Right cardiac atrium (tissue), 5 donors: ENCODE data around the gene STK25. TPM values are rescaled to one million over a fixed set of nuclear protein-coding genes. Genes with fewer than 3 reads are reported as not detected.

ENCODE experiments used
- ATAC-seq, 2 donors: fragments of 200-7000 bp; cut with Tn5 transposase; one replicate each; pipeline versions ENCODE4 v1.8.0 to v1.9.1; 2020; ENCODE audit warnings: moderate library complexity in 2 of 2, mild to moderate bottlenecking in 1 of 2
- DNase-seq, 3 donors: peaks; one replicate each; pipeline ENCODE4 v3.0.0-alpha.2; 2020
- H3K27ac ChIP-seq: one replicate; pipeline ENCODE4 v1.5.1; 2013; ENCODE audit warnings: mild to moderate bottlenecking, low read length, control low read depth, moderate library complexity
- H3K27me3 ChIP-seq: one replicate; pipeline ENCODE4 v1.6.1; 2013; ENCODE audit not compliant: control insufficient read depth, insufficient read depth
- H3K4me1 ChIP-seq: one replicate; pipeline ENCODE4 v1.6.1; 2013; ENCODE audit warnings: low read length; ENCODE audit not compliant: control insufficient read depth, insufficient read depth
- H3K4me3 ChIP-seq: one replicate; pipeline ENCODE4 v1.5.1; 2013; ENCODE audit warnings: low read length, control low read depth
- H3K9me3 ChIP-seq: one replicate; pipeline ENCODE4 v1.6.1; 2013; ENCODE audit warnings: low read length; ENCODE audit not compliant: control insufficient read depth
- WGBS: extraction: QIAGEN DNeasy Blood & Tissue Kit; methylation state at CpG from one replicate; pipeline ENCODE4 v1.1.7; 2013; 5-methylcytosine and 5-hydroxymethylcytosine counted together
- intact Hi-C, 4 donors: fragments of 100-400 bp; cut with DNase I; formaldehyde crosslinking; loops; one replicate each; pipeline versions ENCODE4 v1.11.0 to v1.14.0; 2022 to 2023
- polyA plus RNA-seq: library from polyadenylated mRNA; stranded (reverse); fragments of 200-250 nt; gene quantifications from one replicate; pipeline ENCODE4 v1.2.3, GENCODE V29; 2013
- total RNA-seq, 4 donors: library from RNA; stranded (reverse); fragmentation: NEBNext Ultra II Directional; extraction: Animal tissue kit (Norgen Biotek cat#: 25700); gene quantifications; one replicate each; pipeline ENCODE4 v1.2.1, GENCODE V29; 2021
- donor health status: healthy with polysubstance abuse.
- donor health status: DM: no; HTN: yes; CAD: no.
- donor health status: DM: no; HTN: no; CAD: no.
- donor health status: DM: no; HTN: yes; CAD: no; lungs with severe emphysema.
- donor health status: DM: yes; HTN: yes; CAD: no.

STK25 gene
- total and polyA plus RNA-seq, 5 donors: 84.7 to 116 (median 96.8) TPM

GRCh38 chr2:241490825-241491506 lies 17.4 kb downstream of the STK25 start:
- Histone ChIP-seq H3K9me3 (no peaks in the 10 kb centered on the region), H3K27ac (no peak overlapping the region), H3K4me1 (no peaks in the 10 kb centered on the region), H3K27me3 (no peaks in the 10 kb centered on the region), H3K4me3 (no peak overlapping the region)
- intact Hi-C loops: no loop called here
- peak; percentile 4 to 11 for ATAC-seq
- WGBS: 75% methylated on average over 16 of the region's 16 CpGs
- no peak for DNase-seq

GRCh38 chr2:241489733-241490680 lies 18.4 kb downstream of the STK25 start:
- 83% methylated on average over 15 of the region's 15 CpGs for WGBS
- intact Hi-C loops: no loop called here
- ATAC-seq: peak; percentile 14 to 15

GRCh38 chr2:241489088-241489487 lies 19.3 kb downstream of the STK25 start:
- no peaks in the 10 kb centered on the region for H3K27me3 ChIP-seq
- no peak overlapping the region for H3K27ac ChIP-seq
- WGBS: 65% methylated on average over 3 of the region's 3 CpGs
- intact Hi-C loops: no loop called here
- H3K9me3 ChIP-seq: no peaks in the 10 kb centered on the region
- ATAC-seq: no peak
- DNase-seq: no peak
- no peaks in the 10 kb centered on the region for H3K4me1 ChIP-seq
- no peak overlapping the region for H3K4me3 ChIP-seq

More at GRCh38 chr2:241489733-241490680, 18.4 kb downstream of the STK25 start:
- no peak overlapping the region for H3K4me3 ChIP-seq
- no peaks in the 10 kb centered on the region for H3K4me1 ChIP-seq
- no peak overlapping the region for H3K27ac ChIP-seq
- H3K27me3 ChIP-seq: no peaks in the 10 kb centered on the region
- peak in 1 of 3 donors; percentile 36 for DNase-seq
- H3K9me3 ChIP-seq: no peaks in the 10 kb centered on the region

DNA sequence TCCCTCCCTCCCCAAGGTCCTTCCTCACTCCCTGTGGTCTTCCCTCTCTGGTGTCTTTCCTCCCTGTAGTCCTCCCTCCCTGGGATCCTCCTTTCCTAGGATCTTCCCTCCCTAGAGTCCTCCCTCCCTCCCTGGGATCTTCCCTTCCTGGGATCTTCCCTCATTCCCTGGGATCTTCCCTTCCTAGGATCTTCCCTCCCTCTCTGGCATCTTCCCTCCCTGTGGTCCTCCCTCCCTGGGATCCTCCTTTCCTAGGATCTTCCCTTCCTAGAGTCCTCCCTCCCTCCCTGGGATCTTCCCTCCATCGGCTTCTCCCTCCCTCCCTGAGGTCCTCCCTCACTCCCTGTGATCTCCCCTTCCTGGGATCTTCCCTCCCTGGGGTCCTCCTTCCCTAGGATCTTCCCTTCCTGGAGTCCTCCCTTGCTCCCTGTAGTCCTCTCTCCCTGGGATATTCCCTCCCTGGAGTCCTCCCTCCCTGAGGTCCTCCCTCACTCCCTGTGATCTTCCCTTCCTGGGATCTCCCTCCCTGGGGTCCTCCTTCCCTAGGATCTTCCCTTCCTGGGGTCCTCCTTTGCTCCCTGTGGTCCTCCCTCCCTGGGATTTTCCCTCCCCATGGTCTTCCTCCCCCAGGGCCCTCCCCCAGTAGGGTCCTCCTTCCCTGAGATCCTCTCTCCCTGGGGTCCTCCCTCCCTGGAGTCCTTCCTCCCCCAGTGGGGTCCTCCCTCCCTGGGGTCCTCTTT lies 23.0 kb downstream of the STK25 start:
- Histone ChIP-seq H3K4me3 (no peak overlapping the region), H3K4me1 (no peaks in the 10 kb centered on the region), H3K27ac (no peak overlapping the region), H3K9me3 (no peaks in the 10 kb centered on the region), H3K27me3 (no peaks in the 10 kb centered on the region)
- WGBS: 82% methylated on average over 1 of the region's 1 CpG
- DNase-seq (no peak), ATAC-seq (peak in 1 of 2 donors; percentile 20)
- intact Hi-C loops: no loop called here

DNA sequence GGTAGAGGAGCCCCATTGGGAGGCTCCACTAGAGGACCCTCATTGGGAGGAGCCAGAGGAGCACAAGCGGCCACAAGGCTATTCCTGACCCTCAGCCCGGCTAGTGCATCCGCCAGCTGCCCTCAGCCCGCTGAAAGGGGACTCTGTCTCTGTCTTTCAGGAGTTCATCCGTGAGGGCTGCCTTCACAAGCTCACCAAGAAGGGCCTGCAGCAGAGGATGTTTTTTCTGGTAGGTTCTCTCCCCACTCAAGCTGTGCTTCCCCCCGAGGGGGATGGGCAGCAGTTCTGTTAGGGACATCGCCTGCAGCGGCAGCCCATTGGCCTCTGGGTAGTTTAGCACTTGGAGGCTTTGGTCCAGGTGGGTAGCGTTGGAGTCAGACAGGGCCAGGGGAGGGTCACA lies 25.1 kb downstream of the STK25 start:
- Histone ChIP-seq H3K27me3 (no peaks in the 10 kb centered on the region), H3K9me3 (no peaks in the 10 kb centered on the region), H3K4me3 (no peak overlapping the region), H3K4me1 (no peaks in the 10 kb centered on the region), H3K27ac (no peak overlapping the region)
- ATAC-seq: no peak
- no peak for DNase-seq
- intact Hi-C loops: no loop called here
- WGBS: 92% methylated on average over 9 of the region's 9 CpGs

GRCh38 chr2:241482126-241482955 lies 26.0 kb downstream of the STK25 start:
- DNase-seq (no peak), ATAC-seq (no peak)
- Histone ChIP-seq H3K4me3 (no peak overlapping the region), H3K27me3 (no peaks in the 10 kb centered on the region), H3K9me3 (no peaks in the 10 kb centered on the region), H3K27ac (no peak overlapping the region), H3K4me1 (no peaks in the 10 kb centered on the region)
- intact Hi-C loops: no loop called here
- WGBS: 86% methylated on average over 20 of the region's 20 CpGs

DNA sequence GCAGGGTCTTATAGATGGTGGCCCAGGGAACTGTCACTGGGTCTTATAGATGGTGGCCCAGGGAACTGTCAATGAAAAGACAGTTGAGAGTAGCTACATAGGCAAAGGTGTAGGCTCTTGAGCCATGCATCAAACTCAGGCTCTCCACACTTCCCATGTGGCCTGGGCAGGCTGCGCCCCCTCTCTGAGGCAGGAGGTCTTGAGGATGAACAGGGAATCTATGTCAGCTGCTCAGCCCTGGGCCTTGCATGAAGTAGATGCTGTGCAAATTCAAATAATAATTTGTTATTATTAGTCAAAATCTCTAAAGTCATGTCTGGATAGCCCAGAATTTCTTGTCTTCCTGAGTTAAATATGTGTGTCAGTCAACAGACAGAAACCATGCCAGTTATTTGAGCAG lies 26.7 kb downstream of the STK25 start:
- ATAC-seq: no peak
- intact Hi-C loops: no loop called here
- no peak for DNase-seq
- 100% methylated on average over 1 of the region's 1 CpG for WGBS
- no peak overlapping the region for H3K4me3 ChIP-seq
- no peaks in the 10 kb centered on the region for H3K4me1 ChIP-seq
- no peaks in the 10 kb centered on the region for H3K27me3 ChIP-seq
- no peak overlapping the region for H3K27ac ChIP-seq
- H3K9me3 ChIP-seq: no peaks in the 10 kb centered on the region

DNA sequence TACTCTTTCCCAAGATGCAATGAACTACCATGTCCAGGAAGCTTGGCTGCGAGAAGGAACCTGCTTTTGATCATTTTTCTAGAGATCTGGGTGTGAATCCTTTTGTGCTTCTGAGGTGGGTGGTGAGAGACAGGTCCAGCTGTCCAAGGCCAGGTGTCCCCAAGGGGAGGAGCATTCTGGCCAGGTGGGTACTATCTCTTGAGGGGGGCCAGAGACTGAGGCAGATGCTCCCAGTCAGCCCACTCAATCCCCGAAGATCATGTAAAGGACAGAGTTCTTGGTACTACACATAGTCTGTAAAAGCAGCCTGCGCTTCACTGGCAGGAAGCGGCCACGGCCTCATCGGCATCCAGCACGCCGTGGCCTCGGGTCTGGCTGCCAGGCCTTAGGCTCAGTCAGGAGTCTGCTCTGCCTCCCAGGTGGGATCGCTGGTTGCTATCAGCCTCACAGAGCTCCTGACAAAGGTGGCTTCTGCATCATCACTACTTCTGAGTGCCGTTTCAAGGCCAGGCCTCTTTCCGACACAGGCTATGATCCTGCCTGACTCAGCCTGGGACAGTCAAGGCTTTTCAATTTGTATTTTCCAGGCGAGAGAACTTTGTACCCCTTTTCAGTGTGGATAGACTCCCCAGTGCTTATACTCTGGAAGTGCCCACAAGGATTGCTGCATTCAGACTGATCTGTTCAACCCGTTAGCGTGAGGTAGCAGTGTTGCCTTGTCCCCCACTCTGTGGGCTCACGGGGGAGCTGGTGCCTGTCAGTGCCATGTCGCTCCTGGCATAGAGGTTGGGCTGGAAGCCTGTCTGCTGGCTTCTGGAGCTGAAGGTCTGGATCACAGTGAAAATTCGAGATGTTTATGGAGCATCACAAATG lies 29.1 kb downstream of the STK25 start:
- Histone ChIP-seq H3K27me3 (no peaks in the 10 kb centered on the region), H3K27ac (no peak overlapping the region), H3K9me3 (no peaks in the 10 kb centered on the region), H3K4me3 (no peak overlapping the region), H3K4me1 (no peaks in the 10 kb centered on the region)
- ATAC-seq (no peak), DNase-seq (no peak)
- intact Hi-C loops: no loop called here
- WGBS: 92% methylated on average over 18 of the region's 18 CpGs

DNA sequence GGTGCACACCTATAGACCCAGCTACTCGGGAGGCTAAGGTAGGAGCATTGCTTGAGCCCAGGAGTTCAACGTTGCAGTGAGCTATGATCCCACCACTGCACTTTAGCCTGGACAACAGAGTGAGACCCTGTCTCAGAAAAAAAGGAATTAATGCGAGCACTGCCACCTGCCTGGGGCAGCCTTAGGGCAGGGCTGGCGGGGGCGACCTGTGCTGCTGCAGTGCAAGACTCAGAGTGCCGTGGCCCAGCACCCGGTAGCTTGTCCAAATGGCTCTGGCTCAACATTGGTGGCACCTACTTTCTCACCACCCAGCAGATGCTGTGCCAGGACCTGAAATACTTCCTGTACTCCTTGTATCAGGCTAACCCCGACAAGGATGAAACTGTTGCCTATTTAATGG lies 30.2 kb downstream of the STK25 start:
- DNase-seq (no peak), ATAC-seq (no peak)
- WGBS: 88% methylated on average over 8 of the region's 8 CpGs
- Histone ChIP-seq H3K27me3 (no peaks in the 10 kb centered on the region), H3K4me1 (no peaks in the 10 kb centered on the region), H3K9me3 (no peaks in the 10 kb centered on the region), H3K4me3 (no peak overlapping the region), H3K27ac (no peak overlapping the region)
- intact Hi-C loops: no loop called here

DNA sequence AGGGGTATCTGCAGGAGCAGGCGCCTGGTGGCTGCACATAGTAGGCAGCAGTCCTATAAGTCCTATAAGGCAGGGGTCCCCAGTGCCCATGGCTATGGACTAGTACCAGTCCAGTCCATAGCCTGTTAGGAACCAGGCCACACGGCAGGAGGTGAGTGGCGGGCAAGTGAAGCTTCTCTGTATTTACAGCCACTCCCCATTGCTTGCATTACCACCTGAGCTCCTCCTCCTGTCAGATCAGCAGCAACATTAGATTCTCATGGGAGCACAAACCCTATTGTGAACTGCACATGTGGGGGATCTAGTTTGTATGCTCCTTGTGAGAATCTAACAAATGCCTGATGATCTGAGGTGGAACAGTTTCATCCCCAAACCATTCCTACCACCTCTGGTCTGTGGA lies 33.1 kb downstream of the STK25 start:
- intact Hi-C loops: no loop called here
- H3K4me3 ChIP-seq: no peak overlapping the region
- ATAC-seq: no peak
- no peaks in the 10 kb centered on the region for H3K4me1 ChIP-seq
- no peak for DNase-seq
- no peak overlapping the region for H3K27ac ChIP-seq
- 92% methylated on average over 3 of the region's 3 CpGs for WGBS
- H3K27me3 ChIP-seq: no peaks in the 10 kb centered on the region
- no peaks in the 10 kb centered on the region for H3K9me3 ChIP-seq
